IPS DF 4.7 (cell line): ENCODE results near the gene CHIA.

ENCODE experiments used
- DNase-seq: peaks from one replicate; pipeline ENCODE4 v3.0.0-alpha.2; 2013; ENCODE audit warnings: low spot score; ENCODE audit errors: extremely low read depth

Gene CHIA

GRCh38 chr1:111290630-111291029 is at the start of gene CHIA:
TSS of gene CHIA (plus strand) at chr1:111290851. CDS start at chr1:111310468, 19,617 bp downstream.
- no peak for DNase-seq

DNA sequence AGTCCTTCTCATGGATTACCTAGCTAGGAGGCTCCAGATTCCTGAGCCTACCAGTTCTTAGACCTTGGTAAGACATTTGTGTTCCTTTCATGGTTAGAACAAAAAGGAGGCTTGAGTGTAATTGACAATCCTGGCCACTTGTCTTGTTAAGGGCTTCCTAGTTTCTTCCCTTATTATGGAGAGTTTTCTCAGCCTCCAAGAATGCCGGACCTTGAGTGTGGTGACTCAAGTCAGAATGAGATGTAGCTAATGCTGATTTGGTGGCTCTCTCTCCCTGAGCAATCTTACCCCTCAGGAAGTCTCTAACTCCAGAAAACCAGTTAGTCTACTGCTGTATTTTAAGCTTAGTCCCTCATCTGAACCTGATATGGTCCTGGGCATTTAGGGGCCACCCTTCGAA is 48.9 kb upstream of the CHIA start:
- DNase-seq = no peak

DNA sequence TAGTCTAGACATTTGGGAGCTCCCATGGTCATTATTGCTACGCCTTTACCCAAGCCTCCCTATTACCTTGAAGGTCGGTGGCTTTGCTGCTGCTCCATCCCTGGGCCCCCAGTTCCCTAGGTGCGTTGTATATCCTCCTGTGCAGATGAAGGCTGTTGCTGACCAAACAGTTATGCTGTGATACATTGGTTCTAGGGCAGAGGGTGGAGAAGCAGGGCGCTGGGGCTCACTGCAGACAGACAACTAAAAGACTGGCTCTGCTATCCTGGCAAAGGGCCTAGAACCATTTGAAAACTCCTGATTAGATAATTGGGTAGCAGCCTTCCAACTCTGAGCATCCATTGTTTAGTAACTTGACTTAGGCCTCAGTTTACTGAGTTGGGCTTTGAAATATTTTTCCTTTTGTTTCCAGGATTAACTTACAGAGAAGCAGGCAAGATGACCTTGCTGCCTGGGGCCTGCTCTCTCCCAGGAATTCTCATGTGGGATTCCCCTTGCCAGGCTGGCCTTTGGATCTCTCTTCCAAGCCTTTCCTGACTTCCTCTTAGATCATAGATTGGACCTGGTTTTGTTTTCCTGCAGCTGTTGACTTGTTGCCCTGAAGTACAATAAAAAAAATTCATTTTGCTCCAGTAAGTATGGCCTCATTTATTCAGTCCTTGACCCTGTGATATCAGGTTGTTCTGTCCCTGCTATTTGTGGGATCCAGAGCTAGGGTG is 47.7 kb upstream of the CHIA start:
- DNase-seq = no peak

GRCh38 chr1:111247125-111247838 is 43.4 kb upstream of the CHIA start:
- DNase-seq = no peak

DNA sequence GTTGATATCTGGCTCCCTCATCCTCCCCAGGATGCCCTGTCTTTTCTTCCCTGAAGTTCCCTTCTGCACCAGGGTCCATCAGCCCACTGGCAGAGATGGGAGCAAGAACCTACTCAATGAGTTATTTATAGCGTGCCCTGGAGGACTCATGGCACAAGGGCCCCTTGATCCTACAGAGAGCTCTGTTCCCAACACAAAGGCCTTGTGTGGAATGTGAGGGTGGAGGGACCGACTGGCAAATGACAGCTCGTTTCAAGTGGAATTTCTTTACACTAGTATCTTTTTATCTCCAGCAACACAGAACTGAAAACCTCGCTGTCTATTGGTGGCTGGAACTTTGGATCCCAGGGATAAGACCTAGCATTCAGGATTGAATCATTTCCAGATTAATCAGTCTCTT is 40.7 kb upstream of the CHIA start:
- DNase-seq = no peak

- no peak for DNase-seq
Measured at GRCh38 chr1:111251570-111251969, 39.1 kb upstream of the CHIA start.

- no peak for DNase-seq
Measured at GRCh38 chr1:111252786-111253185, 37.9 kb upstream of the CHIA start.

DNA sequence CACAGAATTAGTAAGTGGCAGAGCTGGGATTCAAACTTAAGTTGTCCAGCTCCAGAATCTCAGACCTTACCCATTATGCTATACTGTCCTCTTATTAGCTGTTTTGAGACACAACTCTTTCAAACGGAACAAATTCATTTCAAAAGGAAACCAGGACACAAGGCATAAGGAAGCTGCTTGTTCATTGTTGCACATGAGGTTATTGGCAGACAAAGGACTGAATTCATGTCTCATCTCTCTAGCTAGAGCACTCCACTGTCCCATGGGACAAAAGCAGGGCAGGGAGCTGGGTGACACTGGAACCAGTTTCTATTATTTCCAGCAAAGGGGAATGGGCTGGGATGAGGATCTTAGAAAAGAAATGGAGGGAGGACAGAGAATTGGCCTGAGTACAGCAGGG is 36.8 kb upstream of the CHIA start:
- DNase-seq = no peak

DNA sequence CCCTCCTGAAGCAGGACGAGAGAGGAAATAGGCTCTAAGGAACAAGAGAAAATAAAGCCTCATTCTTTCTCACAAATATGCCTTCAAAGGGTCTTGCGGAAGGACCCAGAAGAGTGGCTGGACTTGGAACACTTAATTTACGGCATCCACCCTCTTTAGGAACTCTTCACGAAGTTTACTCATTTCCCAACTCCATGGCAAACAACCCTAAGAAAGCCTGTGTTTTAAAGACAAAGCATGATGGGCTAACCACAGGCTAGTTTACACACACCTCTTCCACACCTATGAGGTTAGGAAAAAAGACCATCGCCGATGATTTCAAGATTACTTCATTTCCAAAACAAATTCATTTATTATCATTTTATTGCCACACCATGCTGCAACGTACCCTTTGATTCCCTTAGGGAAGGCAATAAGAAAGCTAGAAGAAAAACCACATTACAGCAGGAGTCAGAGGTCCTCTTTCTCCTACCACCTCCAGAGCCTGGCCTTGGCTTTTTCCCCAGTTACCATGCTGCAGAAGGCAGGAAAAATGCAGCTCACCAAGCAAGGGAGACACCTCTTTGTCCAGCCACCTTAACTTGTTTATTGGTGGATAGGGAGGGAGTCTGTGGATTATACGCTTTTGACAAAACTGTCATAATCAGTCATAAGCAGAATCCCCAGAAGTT is 33.5 kb upstream of the CHIA start:
- no peak for DNase-seq

DNA sequence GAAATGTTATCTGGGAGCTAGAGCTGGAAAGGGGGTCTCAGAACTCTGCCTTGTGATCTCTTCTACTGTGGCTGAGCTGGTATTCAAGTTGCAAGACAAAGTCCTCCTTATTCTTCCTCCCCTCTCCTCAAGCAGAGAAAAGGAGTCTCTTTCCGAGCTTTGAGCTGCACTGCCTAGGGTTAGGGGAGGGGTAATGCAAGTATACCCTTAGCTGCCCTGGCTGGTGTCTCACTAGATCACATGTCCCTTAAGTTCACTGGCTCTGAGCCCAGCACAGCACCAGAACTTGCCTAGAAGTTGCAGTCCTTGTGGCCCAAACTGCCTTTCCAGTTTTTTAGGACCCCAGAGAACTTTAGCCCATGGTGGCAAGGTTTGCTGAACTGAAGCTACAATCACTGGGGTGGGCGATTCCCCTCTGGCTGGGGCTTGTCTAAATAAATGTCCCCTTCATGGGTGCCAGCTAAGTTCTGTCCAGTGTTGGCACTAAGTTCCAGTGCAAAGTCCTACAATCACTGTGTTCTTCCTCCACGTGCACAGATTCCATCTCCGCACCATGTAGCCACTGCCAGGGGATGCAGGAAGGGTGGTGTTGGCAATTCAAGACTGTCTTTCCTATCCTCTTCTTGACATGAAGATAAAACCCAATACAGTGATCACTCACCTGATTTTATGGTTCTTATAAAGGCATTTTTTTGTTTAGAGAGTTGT is 22.7 kb upstream of the CHIA start:
- no peak for DNase-seq

GRCh38 chr1:111269825-111270406 is 20.7 kb upstream of the CHIA start:
- DNase-seq = no peak

DNA sequence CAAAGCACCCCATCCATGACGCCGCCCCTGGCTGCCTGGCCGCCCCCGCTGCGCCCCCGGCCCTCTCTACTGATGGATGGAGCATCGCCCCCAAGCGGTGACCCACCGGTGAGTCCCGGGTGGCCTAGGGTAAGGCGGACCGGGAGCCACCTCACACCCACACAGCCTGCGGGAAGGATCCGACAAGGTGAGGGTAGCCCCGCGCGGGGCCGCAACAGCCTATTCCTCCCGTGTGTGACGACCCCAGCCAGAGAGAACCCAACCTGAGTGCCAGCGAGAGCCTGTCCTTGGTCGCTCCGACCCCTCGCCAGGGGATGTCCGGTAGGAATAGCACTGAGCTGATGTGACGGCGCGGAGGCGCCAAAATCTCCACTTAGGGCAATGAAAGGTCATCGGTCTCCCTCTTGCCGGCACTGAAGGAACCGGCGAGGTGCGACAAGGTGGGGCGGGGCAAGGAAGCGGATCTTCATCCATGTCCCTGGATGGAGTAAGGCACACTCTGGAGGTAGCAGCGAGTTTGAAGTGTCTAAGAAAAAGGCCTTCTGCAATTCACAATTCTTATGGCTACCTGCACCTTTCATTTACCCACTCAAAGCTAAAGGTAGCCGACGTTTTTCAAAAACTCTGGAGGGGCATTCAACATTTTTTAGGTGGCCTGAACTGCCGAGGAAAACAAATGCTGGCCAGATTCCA is 19.7 kb upstream of the CHIA start:
- no peak for DNase-seq

GRCh38 chr1:111271464-111271801 is 19.2 kb upstream of the CHIA start:
- no peak for DNase-seq

DNA sequence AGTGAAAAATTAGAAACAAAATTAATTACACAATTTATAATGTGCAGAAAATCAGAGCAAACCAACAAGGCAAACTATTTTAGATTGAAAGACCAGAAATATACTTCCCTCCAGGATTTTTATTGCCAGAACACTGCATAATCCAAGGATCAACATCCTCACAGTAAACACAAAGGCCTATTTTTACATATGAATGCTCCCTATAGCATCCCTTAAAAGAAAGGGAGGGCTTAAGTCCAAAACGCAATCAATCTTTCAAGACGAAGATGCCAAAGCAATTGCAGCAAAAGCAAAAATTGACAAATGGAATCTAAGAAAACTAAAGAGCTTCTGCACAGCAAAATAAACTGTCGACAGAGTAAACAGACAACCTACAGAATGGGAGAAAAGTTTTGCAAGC is 18.6 kb upstream of the CHIA start:
- DNase-seq = no peak

GRCh38 chr1:111274653-111275052 is 16.0 kb upstream of the CHIA start:
- no peak for DNase-seq

GRCh38 chr1:111275079-111275478 is 15.6 kb upstream of the CHIA start:
- DNase-seq = no peak

DNA sequence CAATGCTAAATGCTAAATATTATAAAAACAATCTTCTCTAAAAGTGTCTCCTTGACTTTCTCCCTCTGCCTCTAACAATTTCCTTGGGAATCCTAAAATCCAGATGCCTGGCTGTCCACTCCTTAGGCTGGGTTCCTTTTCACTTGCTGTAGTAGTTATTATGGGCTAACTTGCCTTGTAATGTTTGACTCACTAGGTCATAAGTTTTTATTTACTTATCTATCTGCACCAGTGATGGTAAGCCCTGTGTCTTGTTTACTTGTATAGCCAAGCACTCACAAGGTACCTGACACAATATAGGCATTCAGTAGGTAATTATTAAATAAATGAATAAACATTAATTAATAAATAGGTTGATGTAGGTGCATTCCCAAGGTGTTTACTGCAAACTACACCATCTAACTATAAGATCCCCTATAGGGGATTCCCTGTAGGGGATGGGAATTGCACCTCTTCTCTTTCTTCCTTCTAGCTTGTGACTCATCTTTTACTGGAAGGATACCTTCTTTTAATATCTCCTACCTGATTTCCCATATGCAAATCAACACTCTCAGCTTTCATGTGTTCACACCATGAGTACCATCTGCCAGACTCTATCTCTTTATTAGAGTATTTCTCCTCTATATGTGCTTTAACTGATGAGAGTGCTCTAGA is 14.7 kb upstream of the CHIA start:
- DNase-seq = no peak

DNA sequence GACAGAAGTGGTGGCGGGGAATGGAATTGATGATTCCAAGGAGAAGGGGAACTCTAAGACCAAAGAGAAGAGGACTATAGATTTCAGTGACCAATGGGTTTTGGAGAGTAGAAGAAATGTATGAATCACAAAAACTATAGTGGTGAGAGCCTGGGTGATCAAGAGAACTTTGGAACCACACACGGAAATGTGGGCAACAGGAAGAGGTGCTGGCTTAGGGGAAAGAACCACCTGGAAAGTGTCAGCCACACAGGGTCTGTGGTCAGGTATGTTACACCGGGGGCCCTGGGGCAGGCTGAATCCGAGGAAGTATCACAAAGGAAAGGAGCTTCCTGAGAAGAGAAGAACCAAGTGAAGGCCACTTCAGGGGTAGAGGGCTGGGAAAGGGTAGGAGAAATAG is 11.5 kb upstream of the CHIA start:
- no peak for DNase-seq

GRCh38 chr1:111280267-111280666 is 10.4 kb upstream of the CHIA start:
- DNase-seq = no peak

GRCh38 chr1:111281411-111281810 is 9.2 kb upstream of the CHIA start:
- DNase-seq = no peak

GRCh38 chr1:111283838-111284237 is 6.8 kb upstream of the CHIA start:
- DNase-seq = no peak
